HFF-Myc (cell line): Measurements from ENCODE around the gene ABCF2.

Source experiments
- DNase-seq: peaks from one replicate; pipeline ENCODE4 v3.0.0-alpha.2; 2011; ENCODE audit warnings: low read depth; ENCODE audit errors: extremely low read depth
- H3K4me3 ChIP-seq: replicated peaks from 2 replicates; pipeline ENCODE4 v1.5.1; 2011; ENCODE audit warnings: low read depth, mild to moderate bottlenecking, control low read depth, low read length
- CTCF ChIP-seq: IDR thresholded peaks from 2 replicates; pipeline ENCODE4 v1.5.1; 2012; ENCODE audit warnings: mild to moderate bottlenecking, low read depth, low read length, control low read depth; ENCODE audit errors: missing control alignments

Gene ABCF2

GRCh38 chr7:151231080-151231479 lies 4.1 kb upstream of the ABCF2 start:
- H3K4me3 ChIP-seq, result no peak overlapping the region
- DNase-seq, result no peak
- no peak for TF ChIP-seq CTCF

- no peak for TF ChIP-seq CTCF
- DNase-seq, result no peak
- H3K4me3 ChIP-seq, result no peak overlapping the region
Measured at GRCh38 chr7:151229249-151229648, 2.2 kb upstream of the ABCF2 start.

GRCh38 chr7:151228024-151228866 lies 1.2 kb upstream of the ABCF2 start:
- DNase-seq, result no peak
- no peak for TF ChIP-seq CTCF
- H3K4me3 ChIP-seq, result peak overlapping the region; percentile 70

GRCh38 chr7:151226560-151226874 lies 488 bp downstream of the ABCF2 start:
- peak overlapping the region; percentile 70 for H3K4me3 ChIP-seq
- TF ChIP-seq CTCF, result no peak
- no peak for DNase-seq

- DNase-seq, result no peak
- TF ChIP-seq CTCF, result no peak
- peak overlapping the region; percentile 70 for H3K4me3 ChIP-seq
Measured at GRCh38 chr7:151225948-151226510, 976 bp downstream of the ABCF2 start.

- DNase-seq, result no peak
- H3K4me3 ChIP-seq, result no peak overlapping the region
- no peak for TF ChIP-seq CTCF
Measured at GRCh38 chr7:151223728-151224127, 3.3 kb downstream of the ABCF2 start.
